HCT116 (cell line): Measurements from ENCODE around the gene SCN4B. TPM values are rescaled to one million over a fixed set of nuclear protein-coding genes. Genes with fewer than 3 reads are reported as not detected.

Experiments
- ATAC-seq: fragments of 200-7000 bp; cut with Tn5 transposase; 2 replicates; pipeline ENCODE4 v1.9.1; 2020; ENCODE audit warnings: mild to moderate bottlenecking, moderate library complexity
- BruUV-seq: library from RNA; stranded (reverse); fragments of 400-500 nt; replicated peaks from 2 replicates; lab custom pipeline; 2021; lab: Mats Ljungman, UMichigan
- CTCF ChIA-PET: fragments of 300-600 bp; sonication (Branson Sonifier 250); formaldehyde crosslinking; loops from one replicate; lab custom pipeline; 2021; ENCODE audit warnings: antibody characterized with exemption; lab: Charles Lee
- POLR2A ChIA-PET: fragments of 300-600, 350-600 bp; sonication (Branson Sonifier 250); formaldehyde crosslinking; loops from one replicate; lab custom pipeline; 2021; ENCODE audit warnings: antibody characterized with exemption; lab: Charles Lee
- RAD21 ChIA-PET, 2 experiments: fragments of 300-600 bp; sonication (Branson Sonifier 250); formaldehyde crosslinking; loops; one replicate each; lab custom pipeline; 2023; ENCODE audit warnings: low total read pairs in 2 of 2; ENCODE audit not compliant: uncharacterized antibody in 2 of 2, unreplicated experiment in 2 of 2, low non-redundant PET in 1 of 2; lab: Charles Lee
- DNase-seq: peaks from one replicate; pipeline ENCODE4 v3.0.0-alpha.2; 2010; ENCODE audit warnings: low read depth, low spot score
- H2AFZ ChIP-seq: fragments of 200-600 bp; shearing (Covaris generic), sonication (generic); 2 replicates; pipeline ENCODE4 v1.6.1; 2017; ENCODE audit warnings: low read depth, mixed run types, mixed read lengths, antibody characterized with exemption, low read length; ENCODE audit not compliant: poor library complexity, severe bottlenecking
- H3K27ac ChIP-seq: 2 replicates; pipeline ENCODE4 v1.5.1; 2012; ENCODE audit warnings: low read depth, low read length
- H3K27me3 ChIP-seq: fragments of 200-600 bp; sonication (generic); 2 replicates; pipeline ENCODE4 v1.6.1; 2016; ENCODE audit warnings: mixed run types, low read length, mixed read lengths; ENCODE audit not compliant: insufficient read depth
- H3K36me3 ChIP-seq, 2 experiments: fragments of 200-500 bp in 1 of 2; fragments of 200-600 bp in 1 of 2; sonication (Bioruptor generic) in 1 of 2; sonication (generic) in 1 of 2; 2 replicates each; pipeline versions ENCODE4 v1.5.1 to v1.6.1; 2014 to 2016; ENCODE audit warnings: low read length in 2 of 2, inconsistent platforms in 1 of 2, mixed read lengths in 1 of 2, mixed run types in 1 of 2; ENCODE audit not compliant: insufficient read depth in 2 of 2, control insufficient read depth in 1 of 2
- H3K4me1 ChIP-seq, 2 experiments: fragments of 200-600 bp in 1 of 2; sonication (generic) in 1 of 2; 2 replicates each; pipeline versions ENCODE4 v1.5.1 to v1.6.1; 2012 to 2017; ENCODE audit warnings: low read length in 2 of 2, inconsistent platforms in 1 of 2, mild to moderate bottlenecking in 1 of 2, mixed read lengths in 1 of 2, mixed run types in 1 of 2, moderate library complexity in 1 of 2; ENCODE audit not compliant: insufficient read depth in 2 of 2, control insufficient read depth in 1 of 2
- H3K4me2 ChIP-seq: fragments of 200-600 bp; sonication (generic); 2 replicates; pipeline ENCODE4 v1.6.1; 2017; ENCODE audit warnings: mixed run types, low read length, mixed read lengths
- H3K4me3 ChIP-seq, 2 experiments: fragments of 200-600 bp in 1 of 2; sonication (generic) in 1 of 2; replicated peaks in 1 of 2; 2 replicates each; pipeline ENCODE4 v1.5.1; 2011 to 2016; ENCODE audit warnings: low read length in 2 of 2, control low read depth in 1 of 2, low read depth in 1 of 2, mild to moderate bottlenecking in 1 of 2, mixed read lengths in 1 of 2, mixed run types in 1 of 2
- H3K79me2 ChIP-seq: fragments of 200-600 bp; sonication (generic); 2 replicates; pipeline ENCODE4 v1.6.1; 2017; ENCODE audit warnings: mild to moderate bottlenecking, mixed run types, low read length, moderate library complexity, mixed read lengths; ENCODE audit not compliant: insufficient read depth
- H3K9ac ChIP-seq: fragments of 200-600 bp; sonication (generic); 2 replicates; pipeline ENCODE4 v1.6.1; 2016; ENCODE audit warnings: low read length, mixed read lengths
- H3K9me2 ChIP-seq: fragments of 200-600 bp; sonication (generic), shearing (Covaris generic); 2 replicates; pipeline ENCODE4 v1.6.1; 2017; ENCODE audit warnings: mixed run types, mild to moderate bottlenecking, moderate library complexity; ENCODE audit not compliant: insufficient read depth
- H3K9me3 ChIP-seq, 2 experiments: fragments of 200-500 bp in 1 of 2; fragments of 200-600 bp in 1 of 2; sonication (Bioruptor generic) in 1 of 2; sonication (generic) in 1 of 2; 2 replicates each; pipeline ENCODE4 v1.6.1; 2014 to 2017; ENCODE audit warnings: low read length in 2 of 2, mixed read lengths in 2 of 2, inconsistent platforms in 1 of 2, low read depth in 1 of 2, mild to moderate bottlenecking in 1 of 2, mixed run types in 1 of 2, moderate library complexity in 1 of 2; ENCODE audit not compliant: control insufficient read depth in 1 of 2, insufficient read depth in 1 of 2
- H4K20me1 ChIP-seq: fragments of 200-600 bp; sonication (generic), shearing (Covaris generic); 2 replicates; pipeline ENCODE4 v1.6.1; 2017; ENCODE audit warnings: mixed run types, mild to moderate bottlenecking, moderate library complexity; ENCODE audit not compliant: insufficient read depth
- CBX3 ChIP-seq: IDR thresholded peaks from 2 replicates; pipeline ENCODE4 v1.6.1; 2012; ENCODE audit warnings: low read depth
- ELF1 ChIP-seq: IDR thresholded peaks from 2 replicates; pipeline ENCODE4 v1.6.1; 2012; ENCODE audit warnings: low read depth, borderline replicate concordance
- EZH2 ChIP-seq: fragments of 200-600 bp; sonication (generic); IDR thresholded peaks from 2 replicates; pipeline ENCODE4 v1.6.1; 2017; ENCODE audit warnings: antibody characterized with exemption, mixed run types
- EZH2phosphoT487 ChIP-seq: fragments of 200-600 bp; IDR thresholded peaks from 2 replicates; pipeline ENCODE4 v1.6.1; 2018; ENCODE audit warnings: antibody characterized with exemption, borderline replicate concordance
- FOSL1 ChIP-seq: IDR thresholded peaks from 2 replicates; pipeline ENCODE4 v1.6.1; 2012; ENCODE audit warnings: low read depth
- POLR2A ChIP-seq: IDR thresholded peaks from 2 replicates; pipeline ENCODE4 v1.7.0; 2011; ENCODE audit warnings: borderline replicate concordance; ENCODE audit not compliant: insufficient read depth, insufficient read length; ENCODE audit errors: extremely low read depth
- SP1 ChIP-seq: IDR thresholded peaks from 2 replicates; pipeline ENCODE4 v1.6.1; 2012; ENCODE audit warnings: low read depth
- SRF ChIP-seq: IDR thresholded peaks from 2 replicates; pipeline ENCODE4 v1.6.1; 2012; ENCODE audit warnings: low read depth
- YY1 ChIP-seq: IDR thresholded peaks from 2 replicates; pipeline ENCODE4 v1.6.1; 2011; ENCODE audit warnings: low read length, low read depth, moderate library complexity, mild to moderate bottlenecking; ENCODE audit not compliant: insufficient replicate concordance; ENCODE audit errors: extremely low read depth
- ZFX ChIP-seq: fragments of 450-650 bp; IDR thresholded peaks from 2 replicates; pipeline ENCODE4 v1.6.1; 2017
- ZNF274 ChIP-seq: fragments of 200-500 bp; sonication (Bioruptor generic); IDR thresholded peaks from 2 replicates; pipeline ENCODE4 v1.6.1; 2014; ENCODE audit warnings: mild to moderate bottlenecking, low read depth, low read length, inconsistent platforms
- intact Hi-C: fragments of 100-400 bp; cut with micrococcal nuclease; formaldehyde crosslinking; loops from 2 replicates; pipeline ENCODE4 v1.10.0; 2022
- total RNA-seq: library from RNA; stranded (reverse); gene quantifications from one replicate; pipeline ENCODE4 v1.2.1, GENCODE V29; 2021; ENCODE audit not compliant: unreplicated experiment
- TF ChIP-seq, protein P1 (sequence below): IDR thresholded peaks from 2 replicates; pipeline ENCODE4 v1.6.1; 2011; ENCODE audit warnings: mild to moderate bottlenecking, low read length, moderate library complexity; ENCODE audit not compliant: insufficient replicate concordance; ENCODE audit errors: extremely low read depth
- TF ChIP-seq, protein P2 (sequence below): IDR thresholded peaks from 2 replicates; pipeline ENCODE4 v1.6.1; 2012; ENCODE audit warnings: low read depth

SCN4B gene
- total RNA-seq, 1 experiment from 2014 or later, result 0.32 TPM

DNA sequence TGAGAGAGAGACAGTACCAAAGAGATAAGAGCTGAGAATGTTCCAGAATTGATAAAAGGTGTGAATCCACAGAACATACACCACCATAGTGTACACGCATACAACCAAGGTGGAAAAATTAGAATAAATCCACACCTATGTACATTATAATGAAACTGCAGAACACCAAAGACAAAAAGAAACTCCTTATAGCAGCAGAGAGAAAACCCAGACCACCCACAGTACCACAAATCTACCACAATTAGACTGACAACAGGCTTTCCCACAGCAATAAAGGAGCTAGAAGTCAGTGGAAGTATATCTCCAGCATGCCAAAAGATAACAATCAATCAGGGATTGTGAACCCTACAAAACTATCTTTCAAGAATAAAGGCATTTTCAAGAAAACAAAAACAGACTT, 31.8 kb downstream of the SCN4B start:
- no peak for TF ChIP-seq SRF
- no peak for TF ChIP-seq EZH2phosphoT487
- no peak for TF ChIP-seq FOSL1
- no peak for TF ChIP-seq YY1
- TF ChIP-seq SP1, result no peak
- TF ChIP-seq CBX3, result no peak
- TF ChIP-seq, protein P1, sequence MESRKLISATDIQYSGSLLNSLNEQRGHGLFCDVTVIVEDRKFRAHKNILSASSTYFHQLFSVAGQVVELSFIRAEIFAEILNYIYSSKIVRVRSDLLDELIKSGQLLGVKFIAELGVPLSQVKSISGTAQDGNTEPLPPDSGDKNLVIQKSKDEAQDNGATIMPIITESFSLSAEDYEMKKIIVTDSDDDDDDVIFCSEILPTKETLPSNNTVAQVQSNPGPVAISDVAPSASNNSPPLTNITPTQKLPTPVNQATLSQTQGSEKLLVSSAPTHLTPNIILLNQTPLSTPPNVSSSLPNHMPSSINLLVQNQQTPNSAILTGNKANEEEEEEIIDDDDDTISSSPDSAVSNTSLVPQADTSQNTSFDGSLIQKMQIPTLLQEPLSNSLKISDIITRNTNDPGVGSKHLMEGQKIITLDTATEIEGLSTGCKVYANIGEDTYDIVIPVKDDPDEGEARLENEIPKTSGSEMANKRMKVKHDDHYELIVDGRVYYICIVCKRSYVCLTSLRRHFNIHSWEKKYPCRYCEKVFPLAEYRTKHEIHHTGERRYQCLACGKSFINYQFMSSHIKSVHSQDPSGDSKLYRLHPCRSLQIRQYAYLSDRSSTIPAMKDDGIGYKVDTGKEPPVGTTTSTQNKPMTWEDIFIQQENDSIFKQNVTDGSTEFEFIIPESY, result no peak
- no peak for TF ChIP-seq POLR2A
- TF ChIP-seq, protein P2, sequence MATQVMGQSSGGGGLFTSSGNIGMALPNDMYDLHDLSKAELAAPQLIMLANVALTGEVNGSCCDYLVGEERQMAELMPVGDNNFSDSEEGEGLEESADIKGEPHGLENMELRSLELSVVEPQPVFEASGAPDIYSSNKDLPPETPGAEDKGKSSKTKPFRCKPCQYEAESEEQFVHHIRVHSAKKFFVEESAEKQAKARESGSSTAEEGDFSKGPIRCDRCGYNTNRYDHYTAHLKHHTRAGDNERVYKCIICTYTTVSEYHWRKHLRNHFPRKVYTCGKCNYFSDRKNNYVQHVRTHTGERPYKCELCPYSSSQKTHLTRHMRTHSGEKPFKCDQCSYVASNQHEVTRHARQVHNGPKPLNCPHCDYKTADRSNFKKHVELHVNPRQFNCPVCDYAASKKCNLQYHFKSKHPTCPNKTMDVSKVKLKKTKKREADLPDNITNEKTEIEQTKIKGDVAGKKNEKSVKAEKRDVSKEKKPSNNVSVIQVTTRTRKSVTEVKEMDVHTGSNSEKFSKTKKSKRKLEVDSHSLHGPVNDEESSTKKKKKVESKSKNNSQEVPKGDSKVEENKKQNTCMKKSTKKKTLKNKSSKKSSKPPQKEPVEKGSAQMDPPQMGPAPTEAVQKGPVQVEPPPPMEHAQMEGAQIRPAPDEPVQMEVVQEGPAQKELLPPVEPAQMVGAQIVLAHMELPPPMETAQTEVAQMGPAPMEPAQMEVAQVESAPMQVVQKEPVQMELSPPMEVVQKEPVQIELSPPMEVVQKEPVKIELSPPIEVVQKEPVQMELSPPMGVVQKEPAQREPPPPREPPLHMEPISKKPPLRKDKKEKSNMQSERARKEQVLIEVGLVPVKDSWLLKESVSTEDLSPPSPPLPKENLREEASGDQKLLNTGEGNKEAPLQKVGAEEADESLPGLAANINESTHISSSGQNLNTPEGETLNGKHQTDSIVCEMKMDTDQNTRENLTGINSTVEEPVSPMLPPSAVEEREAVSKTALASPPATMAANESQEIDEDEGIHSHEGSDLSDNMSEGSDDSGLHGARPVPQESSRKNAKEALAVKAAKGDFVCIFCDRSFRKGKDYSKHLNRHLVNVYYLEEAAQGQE, result no peak
- no peak for TF ChIP-seq ZFX
- TF ChIP-seq EZH2, result no peak
- TF ChIP-seq ELF1, result no peak
- TF ChIP-seq ZNF274, result no peak
- TF ChIP-seq, all 23 proteins: peak for 0
- no peaks in the 10 kb centered on the region for H3K36me3 ChIP-seq
- no peaks in the 10 kb centered on the region for H3K27me3 ChIP-seq
- H3K27ac ChIP-seq, result no peak overlapping the region
- no peaks in the 10 kb centered on the region for H3K9me3 ChIP-seq
- ChIA-PET POLR2A (no interaction called here), CTCF (no interaction called here), RAD21 (no interaction called here)
- no peak overlapping the region for H3K9ac ChIP-seq
- no peaks in the 10 kb centered on the region for H3K79me2 ChIP-seq
- ATAC-seq (no peak), DNase-seq (no peak)
- no peak overlapping the region for H3K4me3 ChIP-seq
- no peaks in the 10 kb centered on the region for H3K9me2 ChIP-seq
- intact Hi-C loops, result no loop called here
- H3K4me2 ChIP-seq, result no peak overlapping the region
- no peaks in the 10 kb centered on the region for H3K4me1 ChIP-seq
- BruUV-seq, result no TSS peak
- H4K20me1 ChIP-seq, result no peaks in the 10 kb centered on the region
- no peak overlapping the region for H2AFZ ChIP-seq
